ENCODE data around the gene CNTNAP5.

Gene CNTNAP5

DNA sequence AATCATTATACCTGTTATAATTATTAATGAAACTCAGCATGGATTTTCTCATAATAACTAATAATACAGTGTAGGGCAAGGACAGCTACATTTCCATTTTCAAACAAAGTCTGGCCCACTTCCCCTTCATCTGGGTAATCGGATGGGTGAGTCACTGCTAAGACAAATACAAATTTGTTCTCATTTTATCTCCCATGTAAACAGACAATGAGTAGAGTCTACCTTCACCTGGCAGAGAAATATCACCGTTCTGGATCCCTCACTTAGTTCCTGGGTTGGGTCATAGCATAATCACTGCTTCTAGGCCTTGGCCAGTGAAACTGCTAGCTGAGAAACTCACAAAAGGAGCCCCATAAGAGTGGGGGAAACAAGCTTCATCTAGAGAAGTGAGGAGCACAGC, 9.2 kb downstream of the CNTNAP5 start:
- Histone ChIP-seq H3K4me3 (ENCODE audit: low read depth, low read length) (no peak overlapping the region), H3K36me3 (no peaks in the 10 kb centered on the region), H3K27me3 (ENCODE audit: insufficient read depth, low read depth, severe bottlenecking) (no peaks in the 10 kb centered on the region), H3K27ac (no peak overlapping the region), H3K9me3 (ENCODE audit: severe bottlenecking) (no peaks in the 10 kb centered on the region)
- no peak for TF ChIP-seq CTCF (IDR thresholded peaks at IDR 0.05; ENCODE audit: low read depth, low read length)
- no peak for DNase-seq

DNA sequence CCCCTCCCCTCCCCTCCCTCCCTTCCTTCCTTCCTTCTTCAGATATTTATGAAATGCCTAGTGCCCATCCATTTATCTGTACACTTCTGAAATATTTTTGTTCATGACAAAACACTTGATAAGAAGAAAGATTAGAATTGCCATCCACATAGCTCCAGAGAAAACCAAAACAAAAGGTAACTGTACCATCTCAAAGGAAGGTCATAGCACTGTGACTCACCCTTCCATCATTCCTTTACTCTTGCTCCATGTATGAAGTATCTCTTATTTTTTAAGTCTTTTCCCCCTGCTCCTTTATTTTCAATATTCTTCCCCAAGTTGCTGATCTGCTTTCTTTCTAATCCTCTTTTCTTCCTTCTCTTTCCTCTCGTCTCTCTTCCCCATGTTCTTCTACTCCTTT, 9.9 kb downstream of the CNTNAP5 start:
- H3K9me3 ChIP-seq (ENCODE audit: severe bottlenecking), result no peaks in the 10 kb centered on the region
- H3K36me3 ChIP-seq, result no peaks in the 10 kb centered on the region
- H3K27me3 ChIP-seq (ENCODE audit: insufficient read depth, low read depth, severe bottlenecking), result no peaks in the 10 kb centered on the region
- no peak overlapping the region for H3K4me3 ChIP-seq (ENCODE audit: low read depth, low read length)
- H3K27ac ChIP-seq, result no peak overlapping the region
- no peak for TF ChIP-seq CTCF (IDR thresholded peaks at IDR 0.05; ENCODE audit: low read depth, low read length)
- no peak for DNase-seq

DNA sequence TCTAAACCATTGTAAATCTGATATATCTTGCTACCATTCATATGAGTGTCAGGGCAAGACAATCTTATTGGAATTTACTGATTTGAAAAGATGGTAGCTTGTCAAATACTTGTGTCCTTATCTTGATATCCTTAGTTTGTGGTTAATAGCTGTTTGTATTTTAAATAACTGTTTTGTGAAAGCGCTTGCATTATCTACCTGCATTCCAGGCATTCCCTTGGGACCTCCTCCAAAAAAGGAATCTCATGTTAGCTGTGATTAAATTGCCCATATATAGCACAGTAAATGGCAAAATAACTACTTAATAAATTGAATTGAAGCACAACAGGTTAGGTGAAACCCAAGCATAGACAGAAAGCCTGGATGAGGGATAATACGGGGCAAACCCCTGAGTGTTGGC, 13.9 kb downstream of the CNTNAP5 start:
- no peak for TF ChIP-seq CTCF (IDR thresholded peaks at IDR 0.05; ENCODE audit: low read depth, low read length)
- no peaks in the 10 kb centered on the region for H3K9me3 ChIP-seq (ENCODE audit: severe bottlenecking)
- DNase-seq, result no peak
- H3K27me3 ChIP-seq (ENCODE audit: insufficient read depth, low read depth, severe bottlenecking), result no peaks in the 10 kb centered on the region
- H3K4me3 ChIP-seq (ENCODE audit: low read depth, low read length), result no peak overlapping the region
- H3K27ac ChIP-seq, result no peak overlapping the region
- H3K36me3 ChIP-seq, result no peaks in the 10 kb centered on the region

DNA sequence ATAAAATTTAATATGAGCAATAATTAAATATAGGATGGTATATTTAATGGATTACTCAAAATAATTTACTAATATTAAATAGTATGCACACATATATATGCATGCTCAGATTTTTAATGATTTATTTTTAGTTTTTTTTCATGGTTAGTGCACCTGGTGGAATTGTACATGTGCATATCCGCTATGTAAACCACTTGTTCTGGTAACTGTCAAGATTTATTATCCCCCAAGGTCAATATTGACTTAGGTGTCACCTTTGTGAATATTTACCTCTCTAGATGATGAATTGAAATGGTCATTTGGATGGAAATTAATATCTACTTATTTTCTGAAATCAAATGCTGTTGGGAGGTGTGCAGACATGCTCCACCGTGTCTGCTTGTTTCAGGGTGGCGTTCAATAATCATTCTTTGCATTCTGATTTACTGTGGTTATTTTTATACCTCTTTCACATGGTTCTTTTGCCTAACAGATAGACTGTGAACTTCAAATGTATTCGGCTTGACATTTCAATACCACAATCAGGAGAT, 14.7 kb downstream of the CNTNAP5 start:
- no peak for TF ChIP-seq CTCF (IDR thresholded peaks at IDR 0.05; ENCODE audit: low read depth, low read length)

DNA sequence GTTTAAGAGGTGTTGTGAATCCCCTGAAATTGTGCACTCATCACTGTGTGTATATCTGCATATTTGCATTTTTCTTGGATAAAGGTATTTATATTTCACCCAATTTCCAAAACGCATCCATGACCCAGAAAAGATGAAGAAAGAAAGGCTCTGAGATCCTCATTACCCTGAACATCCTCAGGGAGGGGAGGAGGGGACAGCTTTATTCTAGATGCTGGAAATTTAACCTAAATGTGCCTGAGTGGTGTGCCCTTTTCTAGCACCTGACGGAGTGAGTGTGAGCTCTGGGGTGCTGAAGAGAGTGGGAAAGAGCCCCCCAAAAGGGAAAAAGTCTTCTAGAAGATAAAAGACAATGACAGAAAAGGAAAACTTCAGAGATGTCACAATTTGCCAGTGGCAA, 20.8 kb downstream of the CNTNAP5 start:
- Histone ChIP-seq H3K27me3 (ENCODE audit: insufficient read depth, low read depth, severe bottlenecking) (no peaks in the 10 kb centered on the region), H3K9me3 (ENCODE audit: severe bottlenecking) (no peaks in the 10 kb centered on the region), H3K36me3 (no peaks in the 10 kb centered on the region), H3K27ac (no peak overlapping the region), H3K4me3 (ENCODE audit: low read depth, low read length) (no peak overlapping the region)
- DNase-seq, result no peak
- TF ChIP-seq CTCF (IDR thresholded peaks at IDR 0.05; ENCODE audit: low read depth, low read length), result no peak

More for the DNA sequence above, 14.7 kb downstream of the CNTNAP5 start:
- Histone ChIP-seq H3K36me3 (no peaks in the 10 kb centered on the region), H3K4me3 (ENCODE audit: low read depth, low read length) (no peak overlapping the region), H3K27me3 (ENCODE audit: insufficient read depth, low read depth, severe bottlenecking) (no peaks in the 10 kb centered on the region), H3K27ac (no peak overlapping the region), H3K9me3 (ENCODE audit: severe bottlenecking) (no peaks in the 10 kb centered on the region)
- no peak for DNase-seq

GRCh38 chr2:124046332-124046731, 21.2 kb downstream of the CNTNAP5 start:
- TF ChIP-seq CTCF (IDR thresholded peaks at IDR 0.05; ENCODE audit: low read depth, low read length), result no peak
- DNase-seq, result no peak
- Histone ChIP-seq H3K9me3 (ENCODE audit: severe bottlenecking) (no peaks in the 10 kb centered on the region), H3K4me3 (ENCODE audit: low read depth, low read length) (no peak overlapping the region), H3K27me3 (ENCODE audit: insufficient read depth, low read depth, severe bottlenecking) (no peaks in the 10 kb centered on the region), H3K27ac (no peak overlapping the region), H3K36me3 (no peaks in the 10 kb centered on the region)
